ENCODE data around the gene HOXA10. TPM values are rescaled to one million over a fixed set of nuclear protein-coding genes. Genes with fewer than 3 reads are reported as not detected.

Gene HOXA10
- total RNA-seq, 2 donors from 2014 or later = 0.10 to 0.21 TPM

- DNase-seq (no peak), ATAC-seq (no peak)
- intact Hi-C loops (cut with DNase I) = loop anchor here (5.0 to 10.0 kb wide), 4 partner anchors 369 to 889 kb away; no protein-coding TSS in a partner anchor
Measured at GRCh38 chr7:27205325-27206280, 31.5 kb upstream of the HOXA10 start.

DNA sequence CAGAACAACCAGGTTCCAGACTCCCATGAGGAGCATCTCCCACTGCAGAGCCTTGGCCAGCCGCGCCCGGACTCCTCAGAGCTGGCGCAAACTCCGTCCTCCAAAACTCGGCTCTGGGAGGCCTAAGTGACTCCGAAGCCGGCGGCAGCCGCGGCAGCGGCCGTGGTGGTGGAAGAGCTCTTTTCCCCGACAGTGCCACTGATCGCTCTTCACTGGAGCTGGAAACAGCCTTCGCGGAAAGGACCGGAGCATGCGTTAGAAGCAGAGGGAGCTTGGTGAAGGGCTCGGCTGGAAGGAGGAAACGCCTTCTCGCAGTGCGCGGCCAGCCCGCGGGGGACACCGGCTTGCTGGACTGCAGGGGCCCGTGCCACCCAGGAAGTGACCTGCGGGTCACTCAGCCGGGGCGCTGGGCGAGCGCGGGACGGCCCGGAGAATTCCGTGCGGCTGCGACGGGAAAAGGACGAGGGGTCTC lies 30.8 kb upstream of the HOXA10 start:
- ATAC-seq = no peak
- intact Hi-C loops (cut with DNase I) = loop anchor here (5.0 to 10.0 kb wide), 4 partner anchors 370 to 890 kb away; no protein-coding TSS in a partner anchor
- DNase-seq = no peak

- DNase-seq (no peak), ATAC-seq (no peak)
- intact Hi-C loops (cut with DNase I) = loop anchor here in 1 of 2 donors (10.0 kb wide), 3 partner anchors 371 to 891 kb away; no protein-coding TSS in a partner anchor
Measured at GRCh38 chr7:27203964-27204594, 30.0 kb upstream of the HOXA10 start.

DNA sequence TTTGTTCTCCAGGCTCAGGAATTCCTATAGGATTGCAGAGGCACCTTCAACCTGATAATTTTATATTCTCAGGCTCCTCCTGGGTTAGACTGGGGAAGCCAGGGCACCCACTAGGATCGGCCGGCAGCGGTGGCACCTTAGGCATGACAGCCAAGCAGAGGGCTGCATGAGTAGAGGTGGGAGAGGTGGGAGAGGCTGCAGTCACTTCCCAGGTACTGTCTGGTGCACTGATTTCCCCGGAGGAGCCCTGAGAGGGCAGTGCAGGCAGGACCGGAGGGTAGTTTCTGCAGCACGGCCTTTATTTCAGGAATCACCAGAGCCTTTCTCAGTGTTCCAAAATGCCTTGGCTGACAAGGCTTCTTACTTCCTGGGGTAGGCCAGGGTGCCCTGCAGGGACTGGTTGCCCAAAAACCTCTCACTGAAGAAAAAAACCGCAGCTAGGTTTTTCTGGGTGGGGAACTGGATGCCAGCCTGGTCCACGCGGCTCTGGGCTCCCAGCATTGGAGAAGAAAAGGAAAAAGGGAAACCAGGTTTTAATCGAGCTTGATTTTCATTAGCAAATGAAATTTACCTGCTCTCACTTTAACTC lies 29.3 kb upstream of the HOXA10 start:
- no peak for ATAC-seq
- intact Hi-C loops (cut with DNase I) = loop anchor here in 1 of 2 donors (10.0 kb wide), 3 partner anchors 371 to 891 kb away; no protein-coding TSS in a partner anchor

DNA sequence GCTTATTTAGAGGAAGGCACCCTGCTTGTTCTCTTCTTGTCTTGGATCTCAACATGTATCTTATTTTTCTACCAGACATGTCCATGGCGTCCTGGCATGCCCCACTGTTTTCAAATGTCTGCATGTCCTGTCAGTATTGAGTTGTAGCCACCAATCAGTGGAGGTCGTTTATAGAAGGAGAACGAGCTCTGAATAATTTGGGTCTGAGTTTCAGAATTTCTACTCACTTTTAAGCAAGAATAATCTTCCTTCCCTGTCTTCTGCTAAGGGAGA lies 28.7 kb upstream of the HOXA10 start:
- intact Hi-C loops (cut with DNase I) = loop anchor here in 1 of 2 donors (10.0 kb wide), 3 partner anchors 372 to 892 kb away; no protein-coding TSS in a partner anchor
- no peak for DNase-seq

More for the DNA sequence above, 29.3 kb upstream of the HOXA10 start:
- DNase-seq = no peak

GRCh38 chr7:27202018-27202861 lies 28.1 kb upstream of the HOXA10 start:
- ATAC-seq (no peak), DNase-seq (no peak)
- intact Hi-C loops (cut with DNase I) = loop anchor here in 1 of 2 donors (10.0 kb wide), 3 partner anchors 373 to 893 kb away; no protein-coding TSS in a partner anchor

More for the DNA sequence above, 28.7 kb upstream of the HOXA10 start:
- ATAC-seq = no peak

DNA sequence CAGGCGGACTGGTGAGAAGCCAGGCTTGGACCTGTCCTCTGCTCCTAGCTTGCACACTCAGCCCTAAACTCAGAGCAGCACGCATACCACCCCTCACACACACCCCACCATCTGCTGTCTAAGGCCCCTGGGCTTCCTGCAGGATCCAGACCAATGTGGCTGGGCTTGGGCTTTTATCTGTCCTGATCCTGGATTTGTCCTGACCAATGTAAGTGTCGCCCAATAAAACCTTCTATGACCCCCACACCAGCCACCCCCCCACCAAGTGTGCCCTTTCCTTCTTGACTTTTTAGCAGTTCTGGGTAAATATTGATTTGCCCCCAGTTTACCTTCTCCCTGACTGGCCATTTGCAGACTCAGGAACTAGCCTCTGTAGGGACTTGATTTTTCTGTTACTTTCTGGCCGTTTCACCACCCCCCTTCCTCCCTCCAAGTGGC lies 27.5 kb upstream of the HOXA10 start:
- intact Hi-C loops (cut with DNase I) = loop anchor here in 1 of 2 donors (10.0 kb wide), 3 partner anchors 373 to 893 kb away; no protein-coding TSS in a partner anchor
- no peak for ATAC-seq
- DNase-seq = no peak

GRCh38 chr7:27200761-27201579 lies 26.9 kb upstream of the HOXA10 start:
- DNase-seq (no peak), ATAC-seq (peak in 1 of 2 donors; percentile 40)
- intact Hi-C loops (cut with DNase I) = loop anchor here in 1 of 2 donors (10.0 kb wide), 3 partner anchors 374 to 894 kb away; no protein-coding TSS in a partner anchor

DNA sequence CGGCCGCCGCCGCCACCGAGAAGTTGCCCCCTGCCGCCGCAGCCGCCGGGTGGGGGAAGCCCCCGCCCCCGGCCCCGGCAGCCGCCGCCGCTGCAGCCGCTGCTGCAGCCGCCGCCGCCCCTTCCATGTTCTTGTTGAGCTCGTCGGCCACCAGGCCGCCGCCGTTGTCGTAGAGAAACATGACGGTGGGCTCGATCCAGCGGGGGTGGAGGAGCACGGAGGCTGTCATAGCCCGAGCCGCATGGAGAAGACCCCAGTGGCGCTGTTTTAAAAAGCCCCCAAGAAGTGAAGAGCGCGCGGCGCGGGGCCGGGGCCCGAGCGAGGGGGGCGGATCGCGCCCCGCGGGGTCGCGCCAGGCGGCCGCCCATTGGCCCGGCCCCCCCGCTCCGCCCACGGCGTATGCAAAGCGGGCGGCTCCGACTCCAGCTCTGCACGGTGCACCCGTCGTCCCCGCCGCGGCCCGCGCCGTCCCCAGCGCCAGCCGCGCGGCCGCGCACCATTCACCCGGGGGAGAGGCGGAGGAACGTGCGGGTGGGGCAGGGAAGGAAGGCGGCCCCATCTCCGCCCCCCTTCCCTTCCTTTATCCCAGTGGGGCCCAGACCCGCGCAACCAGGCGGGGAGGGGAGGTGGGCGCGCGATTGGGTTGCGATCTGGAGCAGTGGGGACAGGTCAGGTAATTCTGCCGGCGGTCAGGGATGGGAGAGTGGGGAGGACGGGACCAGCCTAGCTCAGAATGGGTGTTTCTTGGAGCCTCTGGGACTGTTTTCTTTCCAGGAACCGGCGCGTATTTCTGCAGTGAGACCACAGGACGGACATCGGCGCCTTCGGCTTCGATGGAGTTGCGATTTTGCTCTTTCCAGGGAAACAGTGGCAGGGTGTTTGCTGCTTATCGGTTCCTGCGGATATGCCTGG lies 26.0 kb upstream of the HOXA10 start, which contains the start of gene HOXA13:
HOXA13 (minus strand) TSS at position 243 of the 912 bp plus-strand sequence; CDS start at position 229, 14 bp downstream.
- DNase-seq = no peak
- intact Hi-C loops (cut with DNase I) = loop anchor here (5.0 to 10.0 kb wide), 6 partner anchors 375 to 895 kb away; no protein-coding TSS in a partner anchor
- peak; percentile 39 to 55 for ATAC-seq

DNA sequence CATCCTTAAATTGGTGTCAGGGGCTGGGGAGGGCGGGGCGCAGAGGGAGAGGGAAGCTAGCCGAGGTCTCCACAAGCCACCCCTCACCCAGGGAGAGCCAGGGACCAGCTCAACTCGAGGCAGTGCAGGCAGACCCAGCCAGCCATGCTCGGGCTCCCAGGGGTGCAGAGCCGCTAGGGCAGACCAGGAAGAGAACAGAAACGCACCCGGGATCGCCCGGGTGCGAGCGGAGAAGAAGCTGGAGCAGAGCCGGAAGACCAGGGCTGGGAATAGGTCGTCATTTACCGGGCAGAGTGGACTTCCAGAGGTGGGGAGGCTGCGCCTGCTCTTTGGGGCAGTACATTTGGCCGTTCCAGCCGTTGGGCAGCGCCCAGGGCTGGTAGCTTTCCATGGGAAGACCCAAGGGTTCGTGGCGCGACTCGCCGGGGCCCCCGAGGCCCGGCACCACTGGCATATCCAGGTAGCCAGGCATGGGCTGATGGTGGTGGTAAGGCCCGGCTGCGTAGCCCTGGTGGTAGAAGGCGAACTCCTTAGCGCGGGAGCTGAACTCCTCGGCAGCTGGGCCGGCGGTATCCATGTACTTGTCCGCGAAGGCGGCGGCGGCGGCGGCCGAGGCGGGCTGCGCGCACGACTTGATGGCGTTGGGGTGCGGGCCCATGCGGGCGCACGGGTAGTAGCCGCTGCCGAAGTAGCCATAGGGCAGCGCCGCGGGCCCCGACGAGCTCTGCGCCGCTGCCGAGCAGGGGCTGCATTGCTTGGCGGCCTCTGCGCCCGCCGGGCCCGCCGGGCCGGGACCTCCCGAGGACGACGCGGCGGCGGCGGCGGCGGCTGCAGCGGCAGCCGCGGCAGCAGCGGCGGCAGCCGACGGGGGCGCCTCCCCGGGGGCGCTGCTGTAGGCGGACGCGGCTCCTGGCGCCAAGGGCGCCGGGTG lies 25.0 kb upstream of the HOXA10 start:
- intact Hi-C loops (cut with DNase I) = loop anchor here (5.0 to 10.0 kb wide), 3 partner anchors 576 to 826 kb away; no protein-coding TSS in a partner anchor
- ATAC-seq = peak in 1 of 2 donors; percentile 18
- no peak for DNase-seq

- ATAC-seq (no peak), DNase-seq (no peak)
- intact Hi-C loops (cut with DNase I) = loop anchor here (5.0 to 10.0 kb wide), 3 partner anchors 577 to 827 kb away; no protein-coding TSS in a partner anchor
Measured at GRCh38 chr7:27198138-27198841, 24.2 kb upstream of the HOXA10 start.

DNA sequence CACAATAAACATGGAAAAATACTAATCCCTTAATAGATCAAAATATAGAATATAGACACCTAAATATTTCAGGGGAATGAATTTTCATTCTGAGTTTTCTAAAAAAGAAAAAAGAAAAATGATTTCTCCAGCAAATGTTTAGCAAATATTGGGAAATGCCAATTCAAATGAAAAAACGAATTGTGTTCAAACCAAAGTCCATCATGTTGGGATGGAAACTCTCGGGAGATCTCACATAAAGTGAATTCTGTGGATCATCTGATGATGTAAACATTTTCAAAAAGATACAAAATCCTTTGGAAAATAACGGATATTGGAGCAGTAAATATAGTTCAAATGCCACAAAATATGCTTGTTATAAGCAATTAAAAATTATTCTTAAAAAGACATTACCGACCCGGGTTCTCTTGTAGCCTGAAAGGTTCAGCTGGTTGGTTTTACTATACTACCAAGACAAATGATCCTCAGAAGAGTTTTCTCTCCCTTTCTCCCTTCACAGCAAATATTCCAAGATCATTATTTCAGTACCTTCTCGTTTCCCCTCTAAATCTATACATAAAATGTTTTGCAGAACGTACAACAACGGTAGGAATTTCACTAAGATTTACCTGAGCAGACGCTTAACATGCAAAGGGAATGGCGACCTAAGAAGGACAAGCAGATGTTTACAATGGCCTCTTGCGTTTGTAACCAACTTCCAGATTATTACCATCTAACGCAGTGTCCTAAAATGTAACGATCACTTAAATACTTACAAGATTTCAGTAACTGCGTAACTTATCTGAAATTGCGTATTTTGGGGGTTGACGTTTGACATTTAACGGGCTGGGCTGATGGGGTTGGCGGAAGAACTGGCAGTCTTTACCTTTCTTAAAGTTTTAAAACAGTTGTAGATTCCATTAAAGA lies 23.3 kb upstream of the HOXA10 start:
- intact Hi-C loops (cut with DNase I) = loop anchor here (2.0 to 10.0 kb wide), 5 partner anchors 577 to 899 kb away; no protein-coding TSS in a partner anchor
- no peak for ATAC-seq
- no peak for DNase-seq

DNA sequence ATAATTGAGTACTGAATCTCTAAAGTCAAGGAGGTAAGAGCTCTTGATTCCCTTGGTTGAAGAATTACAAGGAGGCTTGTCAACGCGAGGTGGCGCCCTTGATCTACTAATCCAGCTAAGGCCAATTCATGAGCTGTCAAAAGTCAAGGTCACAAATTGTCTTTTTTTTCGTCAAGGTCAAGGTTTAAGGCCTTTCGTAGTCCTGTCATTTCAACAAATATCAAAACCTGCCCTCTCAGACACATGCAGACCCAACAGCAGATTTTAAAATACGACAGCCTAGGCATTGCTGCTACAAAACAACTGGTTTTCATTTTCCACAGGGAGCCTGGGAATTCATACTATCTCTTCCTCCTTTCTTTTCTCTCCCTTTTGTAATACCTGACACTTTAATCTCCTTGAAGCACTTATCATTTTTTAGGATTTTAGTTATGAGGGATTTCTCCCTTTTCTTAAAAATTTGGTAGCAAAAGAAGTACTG lies 22.2 kb upstream of the HOXA10 start:
- DNase-seq (peak; percentile 84), ATAC-seq (peak in 1 of 2 donors; percentile 16)
- intact Hi-C loops (cut with DNase I) = loop anchor here (2.0 to 10.0 kb wide), 5 partner anchors 578 to 900 kb away; no protein-coding TSS in a partner anchor

Measured in left cardiac atrium (tissue), 4 donors.